Measurements from ENCODE around the gene NTM.

NTM gene

GRCh38 chr11:131734871-131735270 lies 364.5 kb downstream of the NTM start:
- DNase-seq (ENCODE audit: low spot score) = no peak

- no peak for DNase-seq (ENCODE audit: low spot score)
Observed at GRCh38 chr11:131737357-131737756, 366.9 kb downstream of the NTM start.

GRCh38 chr11:131739243-131739882 lies 368.9 kb downstream of the NTM start:
- no peak for DNase-seq (ENCODE audit: low spot score)

- DNase-seq (ENCODE audit: low spot score) = no peak
Observed at GRCh38 chr11:131744847-131745246, 374.4 kb downstream of the NTM start.

- no peak for DNase-seq (ENCODE audit: low spot score)
Observed at GRCh38 chr11:131745405-131745804, 375.0 kb downstream of the NTM start.

- no peak for DNase-seq (ENCODE audit: low spot score)
Observed at GRCh38 chr11:131746201-131746600, 375.8 kb downstream of the NTM start.

- peak; percentile 36 for DNase-seq (ENCODE audit: low spot score)
Observed at GRCh38 chr11:131748151-131749050, 378.0 kb downstream of the NTM start.

- DNase-seq (ENCODE audit: low spot score) = no peak
Observed at GRCh38 chr11:131749101-131749500, 378.7 kb downstream of the NTM start.

GRCh38 chr11:131750152-131750551 lies 379.7 kb downstream of the NTM start:
- no peak for DNase-seq (ENCODE audit: low spot score)

GRCh38 chr11:131750692-131751091 lies 380.3 kb downstream of the NTM start:
- no peak for DNase-seq (ENCODE audit: low spot score)

- DNase-seq (ENCODE audit: low spot score) = no peak
Observed at GRCh38 chr11:131754671-131755070, 384.3 kb downstream of the NTM start.

- DNase-seq (ENCODE audit: low spot score) = no peak
Observed at GRCh38 chr11:131756479-131757110, 386.2 kb downstream of the NTM start.

- DNase-seq (ENCODE audit: low spot score) = no peak
Observed at GRCh38 chr11:131758726-131759125, 388.3 kb downstream of the NTM start.

GRCh38 chr11:131759140-131759539 lies 388.7 kb downstream of the NTM start:
- DNase-seq (ENCODE audit: low spot score) = no peak

- DNase-seq (ENCODE audit: low spot score) = no peak
Observed at GRCh38 chr11:131760091-131761061, 390.0 kb downstream of the NTM start.

GRCh38 chr11:131762346-131763110 lies 392.1 kb downstream of the NTM start:
- no peak for DNase-seq (ENCODE audit: low spot score)

GRCh38 chr11:131763193-131763890 lies 392.9 kb downstream of the NTM start:
- no peak for DNase-seq (ENCODE audit: low spot score)

GRCh38 chr11:131764126-131764525 lies 393.7 kb downstream of the NTM start:
- DNase-seq (ENCODE audit: low spot score) = no peak

GRCh38 chr11:131764649-131765048 lies 394.2 kb downstream of the NTM start:
- no peak for DNase-seq (ENCODE audit: low spot score)

- DNase-seq (ENCODE audit: low spot score) = no peak
Observed at GRCh38 chr11:131766637-131767036, 396.2 kb downstream of the NTM start.
